GM12878 (cell line): ENCODE data around the gene PPP1R14B. TPM values are rescaled to one million over a fixed set of nuclear protein-coding genes. Genes with fewer than 3 reads are reported as not detected.

ENCODE experiments used
- ATAC-seq: fragments of 200-7000 bp; cut with Tn5 transposase; 3 replicates; pipeline ENCODE4 v1.9.1; 2020; ENCODE audit warnings: mild to moderate bottlenecking, moderate library complexity
- Bru-seq: library from RNA; stranded (reverse); fragments of 400-500 nt; gene quantifications from one replicate; lab custom pipeline; 2021; lab: Mats Ljungman, UMichigan
- BruChase-seq, 2 experiments: library from RNA; stranded (reverse); fragments of 400-500 nt; gene quantifications; one replicate each; lab custom pipeline; 2021; lab: Mats Ljungman, UMichigan
- BruUV-seq: library from RNA; stranded (reverse); fragments of 400-500 nt; replicated peaks from 2 replicates; lab custom pipeline; 2021; lab: Mats Ljungman, UMichigan
- CTCF ChIA-PET: fragments of 300-600 bp; sonication (Branson Sonifier 250); formaldehyde crosslinking; extraction: SDS; loops from one replicate; lab custom pipeline; 2021; ENCODE audit warnings: inconsistent platforms; lab: Yijun Ruan, JAX
- POLR2A ChIA-PET: fragments of 350-600 bp; formaldehyde crosslinking; extraction: SDS; loops from one replicate; lab custom pipeline; 2021; ENCODE audit warnings: inconsistent platforms; lab: Charles Lee
- RAD21 ChIA-PET: fragments of 300-600 bp; sonication (Branson Sonifier 250); formaldehyde crosslinking; loops from one replicate; lab custom pipeline; 2023; ENCODE audit warnings: antibody characterized with exemption; ENCODE audit not compliant: unreplicated experiment; lab: Charles Lee
- SMC1A ChIA-PET: fragments of 300-600 bp; sonication (Branson Sonifier 250); formaldehyde crosslinking; loops from one replicate; lab custom pipeline; 2023; ENCODE audit not compliant: unreplicated experiment, uncharacterized antibody; lab: Charles Lee
- DNase-seq: peaks from one replicate; pipeline ENCODE4 v3.0.0-alpha.2; 2011; ENCODE audit warnings: low read depth, low spot score
- FAIRE-seq: peaks from 3 replicates; lab custom pipeline; 2011; peaks lifted over from hg19 to GRCh38; lab: Jason Lieb, UNC
- H2AFZ ChIP-seq: 2 replicates; pipeline ENCODE4 v1.6.0; 2011; ENCODE audit warnings: low read depth, low read length, control low read depth; ENCODE audit not compliant: control insufficient read depth
- H3K27ac ChIP-seq: 2 replicates; pipeline ENCODE4 v1.5.1; 2011; ENCODE audit warnings: control low read depth; ENCODE audit not compliant: control insufficient read depth, insufficient read depth
- H3K27me3 ChIP-seq, 2 experiments: replicated peaks in 1 of 2; 2 replicates each; pipeline versions ENCODE4 v1.6.0 to v1.6.1; 2011; ENCODE audit warnings: low read length in 1 of 2; ENCODE audit not compliant: control insufficient read depth in 2 of 2, insufficient read depth in 2 of 2
- H3K36me3 ChIP-seq, 2 experiments: 2 replicates each; pipeline ENCODE4 v1.5.1; 2011; ENCODE audit warnings: low read length in 1 of 2; ENCODE audit not compliant: control insufficient read depth in 2 of 2, insufficient read depth in 2 of 2
- H3K4me1 ChIP-seq: 2 replicates; pipeline ENCODE4 v1.6.1; 2011; ENCODE audit warnings: mild to moderate bottlenecking, low read length, moderate library complexity, mixed read lengths; ENCODE audit not compliant: control insufficient read depth, insufficient read depth
- H3K4me2 ChIP-seq: 2 replicates; pipeline ENCODE4 v1.6.0; 2011; ENCODE audit warnings: control low read depth; ENCODE audit not compliant: control insufficient read depth, insufficient read depth
- H3K4me3 ChIP-seq: fragments of 200-600 bp; sonication (generic); 2 replicates; pipeline ENCODE4 v1.5.1; 2016
- H3K79me2 ChIP-seq: 2 replicates; pipeline ENCODE4 v1.6.0; 2011; ENCODE audit warnings: low read length; ENCODE audit not compliant: control insufficient read depth, insufficient read depth
- H3K9ac ChIP-seq: 2 replicates; pipeline ENCODE4 v1.8.0; 2011; ENCODE audit warnings: low read length, control low read depth, mixed read lengths; ENCODE audit not compliant: control insufficient read depth, insufficient read depth
- H3K9me3 ChIP-seq: replicated peaks from 3 replicates; pipeline ENCODE4 v1.5.1; 2011; ENCODE audit warnings: mild to moderate bottlenecking, low read length; ENCODE audit not compliant: control insufficient read depth, insufficient read depth
- H4K20me1 ChIP-seq: 2 replicates; pipeline ENCODE4 v1.6.0; 2011; ENCODE audit not compliant: control insufficient read depth, insufficient read depth
- CHD1 ChIP-seq: IDR thresholded peaks from 2 replicates; pipeline ENCODE4 v1.6.1; 2012; ENCODE audit warnings: low read depth, low read length, improper control_type of control experiment
- LARP7 ChIP-seq: fragments of 450-650 bp; IDR thresholded peaks from 2 replicates; pipeline ENCODE4 v1.6.1; 2017; ENCODE audit warnings: mild to moderate bottlenecking
- NBN ChIP-seq: fragments of 450-650 bp; IDR thresholded peaks from 2 replicates; pipeline ENCODE4 v1.6.1; 2016
- RAD51 ChIP-seq: fragments of 450-650 bp; IDR thresholded peaks from 2 replicates; pipeline ENCODE4 v1.6.1; 2016; ENCODE audit warnings: moderate library complexity, mild to moderate bottlenecking, inconsistent platforms
- SIX5 ChIP-seq: IDR thresholded peaks from 2 replicates; pipeline ENCODE4 v1.6.1; 2011; ENCODE audit warnings: mild to moderate bottlenecking, low read depth, low read length, moderate library complexity; ENCODE audit not compliant: severe bottlenecking
- SRF ChIP-seq, 2 experiments: IDR thresholded peaks; 2 replicates each; pipeline ENCODE4 v1.6.1; 2011; ENCODE audit warnings: low read depth in 2 of 2, low read length in 2 of 2, mild to moderate bottlenecking in 1 of 2, moderate library complexity in 1 of 2
- TBL1XR1 ChIP-seq: IDR thresholded peaks from 2 replicates; pipeline ENCODE4 v1.6.1; 2012; ENCODE audit warnings: low read depth, low read length, improper control_type of control experiment
- ZNF217 ChIP-seq: fragments of 450-650 bp; IDR thresholded peaks from 2 replicates; pipeline ENCODE4 v1.6.1; 2017; ENCODE audit warnings: antibody characterized with exemption, mild to moderate bottlenecking
- WGBS: methylation state at CpG from one replicate; pipeline ENCODE4 v1.1.6; 2016; ENCODE audit warnings: low lambda C conversion rate; ENCODE audit not compliant: insufficient replicate concordance, insufficient coverage; ENCODE audit errors: missing lambda C conversion rate; 5-methylcytosine and 5-hydroxymethylcytosine counted together
- in situ Hi-C: fragments of 300-500 bp; cut with MboI; formaldehyde crosslinking; loops from 9 replicates; pipeline ENCODE4 v1.14.3; 2018; ENCODE audit warnings: mixed read lengths
- intact Hi-C: fragments of 100-400 bp; cut with micrococcal nuclease; formaldehyde crosslinking; loops from one replicate; pipeline ENCODE4 v1.14.2; 2022; ENCODE audit not compliant: unreplicated experiment
- long read RNA-seq, 2 experiments: library from polyadenylated mRNA; unstranded; transcript quantifications; one replicate each; pipeline ENCODE4 v2.0.0, GENCODE V29; 2019 to 2020
- polyA minus RNA-seq, 3 experiments: library from RNA; depleted of rRNA, polyadenylated mRNA; stranded (reverse); fragments of >200 nt; gene quantifications; 2 replicates each; pipeline ENCODE4 v1.2.3, GENCODE V29; 2011
- polyA plus RNA-seq, 11 experiments: library from polyadenylated mRNA; depleted of rRNA in 4 of 11; unstranded in 6 of 11; stranded (reverse) in 5 of 11; fragments of >200 nt; fragmentation: Nextera tagmentation in 4 of 11; fragmentation: Illumina TruSeq in 1 of 11; extraction: Ambion mirVana in 4 of 11; extraction: Trizol in 1 of 11; gene quantifications; 1 replicate in 1 of 11; 2 replicates in 10 of 11; pipeline versions ENCODE4 v1.2.1 to v1.2.3, GENCODE V29; 2011 to 2016; ENCODE audit warnings: inconsistent platforms in 2 of 11, missing spikeins in 2 of 11, low read depth in 1 of 11
- total RNA-seq, 4 experiments: library from RNA; depleted of rRNA in 3 of 4; stranded (reverse); fragments of >200 nt in 3 of 4; fragmentation: Illumina TruSeq in 1 of 4; extraction: Trizol in 1 of 4; gene quantifications; 2 replicates each; pipeline versions ENCODE4 v1.2.1 to v1.2.3, GENCODE V29; 2013 to 2021
- TF ChIP-seq, protein P1 (sequence below): IDR thresholded peaks from 2 replicates; pipeline ENCODE4 v1.6.1; 2011; ENCODE audit warnings: borderline replicate concordance, low read depth, mild to moderate bottlenecking, moderate library complexity, mixed read lengths, low read length; ENCODE audit not compliant: insufficient read depth; ENCODE audit errors: extremely low read length
- TF ChIP-seq, protein P2 (sequence below): fragments of 450-650 bp; IDR thresholded peaks from 2 replicates; pipeline ENCODE4 v1.6.1; 2017; ENCODE audit warnings: borderline replicate concordance
- TF ChIP-seq, protein P3 (sequence below): fragments of 450-650 bp; formaldehyde crosslinking; IDR thresholded peaks from 2 replicates; pipeline ENCODE4 v1.4.0; 2022; ENCODE audit warnings: mild to moderate bottlenecking, moderate library complexity

The PPP1R14B gene, protein sequence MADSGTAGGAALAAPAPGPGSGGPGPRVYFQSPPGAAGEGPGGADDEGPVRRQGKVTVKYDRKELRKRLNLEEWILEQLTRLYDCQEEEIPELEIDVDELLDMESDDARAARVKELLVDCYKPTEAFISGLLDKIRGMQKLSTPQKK
- total RNA-seq (2013; cell fraction: nucleolus; rRNA removed) = 10.7 and 13.0 TPM in 2 replicates
- 219 and 251 TPM in 2 replicates for total RNA-seq (2014; rRNA removed)
- 170 and 195 TPM in 2 replicates for total RNA-seq (2014; rRNA removed; fragmentation: Illumina TruSeq; extraction: Trizol)
- 264 and 283 TPM in 2 replicates for total RNA-seq (2021)
- 46.9 TPM for polyA plus RNA-seq (2011; ENCODE audit: low read depth)
- polyA plus RNA-seq (2011; rRNA removed) = 75.7 and 138 TPM in 2 replicates
- polyA plus RNA-seq (2011; cell fraction: cytosol; rRNA removed) = 154 and 216 TPM in 2 replicates
- polyA plus RNA-seq (2011; cell fraction: nucleus; rRNA removed) = 118 and 123 TPM in 2 replicates
- polyA plus RNA-seq (2012) = 119 TPM in 2 replicates
- polyA plus RNA-seq (2014; fragmentation: Illumina TruSeq; extraction: Trizol) = 42.7 and 109 TPM in 2 replicates
- polyA plus RNA-seq (2014; fragmentation: Nextera tagmentation; extraction: Ambion mirVana) = 10 to 100 TPM in 1 of 2 experiments, 1 to 10 TPM in 1; 8.4 to 27.7 TPM
- polyA plus RNA-seq (2014; rRNA removed) = 222 and 270 TPM in 2 replicates
- 10 to 100 TPM; 59.7 to 84.0 TPM for polyA plus RNA-seq (2016; fragmentation: Nextera tagmentation; extraction: Ambion mirVana)
- 29.3 and 51.8 TPM in 2 replicates for polyA minus RNA-seq (2011; rRNA and poly(A)+ RNA removed)
- 30.6 and 32.9 TPM in 2 replicates for polyA minus RNA-seq (2011; cell fraction: cytosol; rRNA and poly(A)+ RNA removed)
- 12.5 and 20.9 TPM in 2 replicates for polyA minus RNA-seq (2011; cell fraction: nucleus; rRNA and poly(A)+ RNA removed)
- Bru-seq, nascent RNA = percentile 69 among the genes with signal in this experiment
- percentile 89 among the genes with signal in this experiment for BruChase-seq, experiment 1, labeled RNA remaining after a 6-hour chase
- percentile 79 among the genes with signal in this experiment for BruChase-seq, experiment 2, labeled RNA remaining after a 2-hour chase
- long read RNA-seq, experiment 1, transcript PPP1R14B-201 (4 exons, 982 nt) = major isoform, 7 of 7 reads
- long read RNA-seq, experiment 1, partial matches to known transcripts = 0 of 7 reads
- long read RNA-seq, experiment 1, other reads (novel, unspliced or antisense) = 0 of 7 reads
- long read RNA-seq, experiment 2, partial matches to known transcripts = 0 of 2 reads
- long read RNA-seq, experiment 2, other reads (novel, unspliced or antisense) = 1 of 2 reads

DNA sequence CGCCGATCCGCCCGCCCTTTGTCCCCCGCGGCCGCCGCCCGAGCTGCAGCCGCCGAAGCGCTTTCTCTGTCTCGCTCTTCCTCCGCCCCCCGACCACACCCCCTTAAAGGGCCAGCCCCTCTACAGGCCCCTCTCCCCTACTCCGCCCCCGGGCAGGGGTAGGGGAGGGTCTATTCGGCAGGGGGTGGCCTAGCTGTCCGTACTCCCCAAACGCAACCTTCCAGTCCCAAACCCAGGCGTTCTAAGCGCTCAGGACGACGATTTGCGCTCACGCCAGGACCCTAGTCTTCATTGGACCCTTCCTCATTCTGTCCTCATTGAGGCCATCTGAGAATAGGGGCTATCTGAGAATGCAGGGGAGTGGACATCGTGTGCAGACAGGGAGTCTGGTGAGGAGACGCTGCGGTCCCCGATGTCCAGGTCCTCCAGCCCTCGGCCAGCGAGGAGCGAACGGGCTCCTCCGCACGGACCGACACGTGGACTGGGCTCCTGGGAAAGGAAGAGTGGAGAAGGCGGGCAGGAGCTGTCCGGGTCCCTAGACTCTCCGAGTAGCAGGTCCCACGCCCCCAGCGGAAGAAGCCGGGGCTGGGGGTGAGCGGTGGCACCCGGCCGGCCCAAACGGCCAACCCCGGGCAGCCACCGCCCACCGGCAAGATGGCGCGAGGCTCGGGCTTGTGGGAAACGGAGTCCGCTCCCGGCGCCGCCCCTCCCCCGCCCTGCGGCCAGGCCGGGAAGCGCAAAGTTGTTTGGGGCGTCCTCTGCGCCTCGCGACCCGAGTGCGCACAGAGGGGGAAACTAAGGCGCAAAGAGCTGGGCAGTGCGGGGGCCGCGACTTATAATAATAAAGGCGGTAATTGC is at the start of gene PPP1R14B:
TSS of gene PPP1R14B (minus strand) at position 73 of the 858 bp plus-strand sequence. CDS start 270 bp downstream, outside the sequence.
- intact Hi-C loops = no loop called here
- FAIRE-seq = no peak
- peak; percentile 75 for ATAC-seq
- ChIA-PET SMC1A (interaction anchor here (1.0 to 2.0 kb wide), 4 partner anchors 23 to 43 kb away, joined by 3 to 7 read pairs (median 4); partner anchors contain the start of gene FERMT3), RAD21 (interaction anchor here (1.2 to 8.6 kb wide), 4 partner anchors 10 to 57 kb away, joined by 3 to 104 read pairs (median 10); partner anchors contain the start of gene FERMT3), CTCF (interaction anchor here (0.8 to 6.2 kb wide), 5 partner anchors 24 to 57 kb away, joined by 3 to 66 read pairs (median 5); partner anchors contain the start of genes CATSPERZ and FERMT3), POLR2A (interaction anchor here (0.6 to 7.4 kb wide), 6 partner anchors 13 to 57 kb away, joined by 4 to 82 read pairs (median 38); partner anchors contain the start of genes DNAJC4, FERMT3, NUDT22 and TRPT1)
- H3K36me3 ChIP-seq = peaks cover 0 to 10% of the 10 kb centered on the region in 2 experiments; a peak in 2 of 4 replicates
- H2AFZ ChIP-seq = peak within 1 kb of the TSS; percentile 94
- H4K20me1 ChIP-seq = no peaks in the 10 kb centered on the region
- H3K4me3 ChIP-seq = peak within 1 kb of the TSS; percentile 91
- peaks cover 33% of the 10 kb centered on the region for H3K79me2 ChIP-seq
- no peak for DNase-seq
- peak within 1 kb of the TSS; percentile 90 for H3K27ac ChIP-seq
- peak within 1 kb of the TSS; percentile 98 for H3K4me2 ChIP-seq
- no TSS peak for BruUV-seq
- in situ Hi-C loops = loop anchor here (25.0 kb wide), 1 partner anchor 1615 kb away; the partner anchor contains the start of genes CFL1, EFEMP2 and MUS81
- peak within 1 kb of the TSS; percentile 92 for H3K9ac ChIP-seq
- no peaks in the 10 kb centered on the region for H3K27me3 ChIP-seq
- 2% methylated on average over 44 of the region's 74 CpGs for WGBS
- H3K9me3 ChIP-seq = no peaks in the 10 kb centered on the region
- H3K4me1 ChIP-seq = peaks cover 17% of the 10 kb centered on the region
- TF ChIP-seq LARP7 = peak; percentile 58
- TF ChIP-seq, protein P1, sequence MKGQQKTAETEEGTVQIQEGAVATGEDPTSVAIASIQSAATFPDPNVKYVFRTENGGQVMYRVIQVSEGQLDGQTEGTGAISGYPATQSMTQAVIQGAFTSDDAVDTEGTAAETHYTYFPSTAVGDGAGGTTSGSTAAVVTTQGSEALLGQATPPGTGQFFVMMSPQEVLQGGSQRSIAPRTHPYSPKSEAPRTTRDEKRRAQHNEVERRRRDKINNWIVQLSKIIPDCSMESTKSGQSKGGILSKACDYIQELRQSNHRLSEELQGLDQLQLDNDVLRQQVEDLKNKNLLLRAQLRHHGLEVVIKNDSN = no peak
- TF ChIP-seq CHD1 = no peak
- no peak for TF ChIP-seq ZNF217
- 0 out of 2 replicates have a peak, but pooled peaks have one; percentile 17 for TF ChIP-seq TBL1XR1
- TF ChIP-seq NBN = 0 out of 2 replicates have a peak, but pooled peaks have one; percentile 46
- no peak for TF ChIP-seq SRF (IDR thresholded peaks at IDR 0.05; ENCODE audit: low read depth in 2 of 2, low read length in 2 of 2)
- TF ChIP-seq RAD51 = no peak
- TF ChIP-seq SIX5 = peak; percentile 87
- TF ChIP-seq, protein P2, sequence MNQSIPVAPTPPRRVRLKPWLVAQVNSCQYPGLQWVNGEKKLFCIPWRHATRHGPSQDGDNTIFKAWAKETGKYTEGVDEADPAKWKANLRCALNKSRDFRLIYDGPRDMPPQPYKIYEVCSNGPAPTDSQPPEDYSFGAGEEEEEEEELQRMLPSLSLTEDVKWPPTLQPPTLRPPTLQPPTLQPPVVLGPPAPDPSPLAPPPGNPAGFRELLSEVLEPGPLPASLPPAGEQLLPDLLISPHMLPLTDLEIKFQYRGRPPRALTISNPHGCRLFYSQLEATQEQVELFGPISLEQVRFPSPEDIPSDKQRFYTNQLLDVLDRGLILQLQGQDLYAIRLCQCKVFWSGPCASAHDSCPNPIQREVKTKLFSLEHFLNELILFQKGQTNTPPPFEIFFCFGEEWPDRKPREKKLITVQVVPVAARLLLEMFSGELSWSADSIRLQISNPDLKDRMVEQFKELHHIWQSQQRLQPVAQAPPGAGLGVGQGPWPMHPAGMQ = no peak
- TF ChIP-seq, protein P3, sequence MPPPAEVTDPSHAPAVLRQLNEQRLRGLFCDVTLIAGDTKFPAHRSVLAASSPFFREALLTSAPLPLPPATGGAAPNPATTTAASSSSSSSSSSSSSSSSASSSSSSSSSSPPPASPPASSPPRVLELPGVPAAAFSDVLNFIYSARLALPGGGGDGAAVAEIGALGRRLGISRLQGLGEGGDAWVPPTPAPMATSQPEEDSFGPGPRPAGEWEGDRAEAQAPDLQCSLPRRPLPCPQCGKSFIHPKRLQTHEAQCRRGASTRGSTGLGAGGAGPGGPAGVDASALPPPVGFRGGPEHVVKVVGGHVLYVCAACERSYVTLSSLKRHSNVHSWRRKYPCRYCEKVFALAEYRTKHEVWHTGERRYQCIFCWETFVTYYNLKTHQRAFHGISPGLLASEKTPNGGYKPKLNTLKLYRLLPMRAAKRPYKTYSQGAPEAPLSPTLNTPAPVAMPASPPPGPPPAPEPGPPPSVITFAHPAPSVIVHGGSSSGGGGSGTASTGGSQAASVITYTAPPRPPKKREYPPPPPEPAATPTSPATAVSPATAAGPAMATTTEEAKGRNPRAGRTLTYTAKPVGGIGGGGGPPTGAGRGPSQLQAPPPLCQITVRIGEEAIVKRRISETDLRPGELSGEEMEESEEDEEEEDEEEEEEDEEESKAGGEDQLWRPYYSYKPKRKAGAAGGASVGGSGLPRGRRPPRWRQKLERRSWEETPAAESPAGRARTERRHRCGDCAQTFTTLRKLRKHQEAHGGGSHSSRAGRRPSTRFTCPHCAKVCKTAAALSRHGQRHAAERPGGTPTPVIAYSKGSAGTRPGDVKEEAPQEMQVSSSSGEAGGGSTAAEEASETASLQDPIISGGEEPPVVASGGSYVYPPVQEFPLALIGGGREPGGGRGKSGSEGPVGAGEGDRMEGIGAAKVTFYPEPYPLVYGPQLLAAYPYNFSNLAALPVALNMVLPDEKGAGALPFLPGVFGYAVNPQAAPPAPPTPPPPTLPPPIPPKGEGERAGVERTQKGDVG (CRISPR knock-in tag) = no peak
